NCI-H1694 treated with DMSO at 0.1 percent for 48 hours (cell line): Measurements from ENCODE around the gene SLC44A2.

Source experiments
- DNase-seq: peaks from one replicate; lab custom pipeline; 2025; lab: John Stamatoyannopoulos, UW

Gene SLC44A2

GRCh38 chr19:10682397-10683063, 57.2 kb downstream of the SLC44A2 start:
- no peak for DNase-seq

GRCh38 chr19:10683064-10683426, 57.7 kb downstream of the SLC44A2 start:
- DNase-seq, result no peak

- no peak for DNase-seq
These were observed 58.2 kb downstream of the SLC44A2 start for GRCh38 chr19:10683582-10683981.

GRCh38 chr19:10685210-10685609, 59.9 kb downstream of the SLC44A2 start:
- DNase-seq, result no peak

GRCh38 chr19:10686193-10686592, 60.8 kb downstream of the SLC44A2 start:
- DNase-seq, result no peak

GRCh38 chr19:10686661-10687517, 61.5 kb downstream of the SLC44A2 start:
- no peak for DNase-seq

GRCh38 chr19:10687518-10688288, 62.4 kb downstream of the SLC44A2 start:
- no peak for DNase-seq

GRCh38 chr19:10688545-10689280, 63.4 kb downstream of the SLC44A2 start:
- DNase-seq, result no peak

GRCh38 chr19:10690341-10690781, 65.0 kb downstream of the SLC44A2 start:
- DNase-seq, result no peak

- no peak for DNase-seq
These were observed 66.0 kb downstream of the SLC44A2 start for GRCh38 chr19:10691178-10691881.

GRCh38 chr19:10691883-10692282, 66.5 kb downstream of the SLC44A2 start:
- DNase-seq, result no peak

GRCh38 chr19:10692673-10693264, 67.4 kb downstream of the SLC44A2 start:
- DNase-seq, result no peak
